IPS DF 6.9 (cell line): ENCODE measurements around the gene SERINC2.

Source experiments
- DNase-seq: peaks from one replicate; pipeline ENCODE4 v3.0.0-alpha.2; 2013; ENCODE audit warnings: low read depth, low spot score
- H3K27ac ChIP-seq: one replicate; pipeline ENCODE4 v1.5.1; 2013; ENCODE audit warnings: low read length, control low read depth
- H3K27me3 ChIP-seq: 2 replicates; pipeline ENCODE4 v1.6.1; 2013; ENCODE audit warnings: mild to moderate bottlenecking, low read length; ENCODE audit not compliant: control insufficient read depth, insufficient read depth
- H3K36me3 ChIP-seq: 2 replicates; pipeline ENCODE4 v1.6.1; 2013; ENCODE audit warnings: low read length; ENCODE audit not compliant: control insufficient read depth, insufficient read depth
- H3K4me1 ChIP-seq: 2 replicates; pipeline ENCODE4 v1.6.1; 2013; ENCODE audit warnings: low read length; ENCODE audit not compliant: control insufficient read depth, insufficient read depth
- H3K4me3 ChIP-seq: 2 replicates; pipeline ENCODE4 v1.5.1; 2013; ENCODE audit warnings: mild to moderate bottlenecking, low read length
- H3K9me3 ChIP-seq: 2 replicates; pipeline ENCODE4 v1.6.1; 2013; ENCODE audit warnings: low read length, inconsistent platforms; ENCODE audit not compliant: control insufficient read depth, insufficient read depth
- WGBS: extraction: QIAGEN DNeasy Blood & Tissue Kit; methylation state at CpG from one replicate; pipeline ENCODE4 v1.1.7; 2013; ENCODE audit warnings: mixed read lengths, missing lambda C conversion rate; ENCODE audit not compliant: insufficient read length, insufficient coverage; 5-methylcytosine and 5-hydroxymethylcytosine counted together

The SERINC2 gene

DNA sequence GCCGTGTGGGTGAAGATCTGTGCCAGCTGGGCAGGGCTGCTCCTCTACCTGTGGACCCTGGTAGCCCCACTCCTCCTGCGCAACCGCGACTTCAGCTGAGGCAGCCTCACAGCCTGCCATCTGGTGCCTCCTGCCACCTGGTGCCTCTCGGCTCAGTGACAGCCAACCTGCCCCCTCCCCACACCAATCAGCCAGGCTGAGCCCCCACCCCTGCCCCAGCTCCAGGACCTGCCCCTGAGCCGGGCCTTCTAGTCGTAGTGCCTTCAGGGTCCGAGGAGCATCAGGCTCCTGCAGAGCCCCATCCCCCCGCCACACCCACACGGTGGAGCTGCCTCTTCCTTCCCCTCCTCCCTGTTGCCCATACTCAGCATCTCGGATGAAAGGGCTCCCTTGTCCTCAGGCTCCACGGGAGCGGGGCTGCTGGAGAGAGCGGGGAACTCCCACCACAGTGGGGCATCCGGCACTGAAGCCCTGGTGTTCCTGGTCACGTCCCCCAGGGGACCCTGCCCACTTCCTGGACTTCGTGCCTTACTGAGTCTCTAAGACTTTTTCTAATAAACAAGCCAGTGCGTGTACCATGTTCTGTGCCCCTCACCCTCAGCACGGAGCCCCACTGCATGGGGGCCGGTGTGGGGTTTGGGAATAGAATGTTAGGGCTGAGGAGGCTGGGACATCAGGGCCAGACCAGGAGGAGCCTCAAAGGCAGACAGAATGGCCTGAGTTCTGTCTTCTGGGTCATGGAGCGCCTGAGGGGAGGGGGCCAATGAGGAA, 21.3 kb downstream of the SERINC2 start:
- Histone ChIP-seq H3K27ac (no peak overlapping the region), H3K4me1 (no peaks in the 10 kb centered on the region), H3K9me3 (no peaks in the 10 kb centered on the region), H3K36me3 (peaks cover 4% of the 10 kb centered on the region; the same call in 1 of the 2 replicates), H3K27me3 (no peaks in the 10 kb centered on the region), H3K4me3 (no peak overlapping the region)
- no peak for DNase-seq
- no CpG with 5 or more reads among the region's 21 CpGs for WGBS

DNA sequence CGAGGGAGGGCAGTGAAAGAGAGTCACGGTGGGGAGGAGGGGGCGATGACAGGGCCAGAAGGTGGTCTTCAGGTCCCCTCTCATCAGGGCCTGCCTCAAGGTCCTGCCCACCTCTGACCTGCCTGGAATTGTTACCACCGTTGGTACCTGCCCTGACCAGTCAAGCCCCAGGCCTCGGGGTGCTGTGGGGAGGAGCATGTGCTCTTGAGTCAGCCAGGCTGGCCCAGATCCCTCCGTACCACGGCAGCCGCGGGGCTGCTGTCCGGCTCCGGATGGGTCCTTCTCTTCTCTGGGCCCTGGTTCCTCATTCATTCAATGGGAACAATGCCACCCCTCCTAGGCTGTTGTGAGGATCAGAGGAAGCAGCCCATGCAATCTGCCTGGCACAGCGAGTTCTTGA, 22.0 kb downstream of the SERINC2 start:
- Histone ChIP-seq H3K27ac (no peak overlapping the region), H3K4me1 (no peaks in the 10 kb centered on the region)

GRCh38 chr1:31435471-31436409, 22.7 kb downstream of the SERINC2 start:
- H3K27me3 ChIP-seq: no peaks in the 10 kb centered on the region
- no CpG with 5 or more reads among the region's 13 CpGs for WGBS
- no peak overlapping the region for H3K27ac ChIP-seq
- no peaks in the 10 kb centered on the region for H3K4me1 ChIP-seq
- H3K36me3 ChIP-seq: no peaks in the 10 kb centered on the region
- no peak for DNase-seq
- no peak overlapping the region for H3K4me3 ChIP-seq
- H3K9me3 ChIP-seq: no peaks in the 10 kb centered on the region

More for the DNA sequence above, 22.0 kb downstream of the SERINC2 start:
- Histone ChIP-seq H3K36me3 (no peaks in the 10 kb centered on the region), H3K4me3 (no peak overlapping the region), H3K27me3 (no peaks in the 10 kb centered on the region), H3K9me3 (no peaks in the 10 kb centered on the region)
- no peak for DNase-seq
- WGBS: no CpG with 5 or more reads among the region's 12 CpGs

DNA sequence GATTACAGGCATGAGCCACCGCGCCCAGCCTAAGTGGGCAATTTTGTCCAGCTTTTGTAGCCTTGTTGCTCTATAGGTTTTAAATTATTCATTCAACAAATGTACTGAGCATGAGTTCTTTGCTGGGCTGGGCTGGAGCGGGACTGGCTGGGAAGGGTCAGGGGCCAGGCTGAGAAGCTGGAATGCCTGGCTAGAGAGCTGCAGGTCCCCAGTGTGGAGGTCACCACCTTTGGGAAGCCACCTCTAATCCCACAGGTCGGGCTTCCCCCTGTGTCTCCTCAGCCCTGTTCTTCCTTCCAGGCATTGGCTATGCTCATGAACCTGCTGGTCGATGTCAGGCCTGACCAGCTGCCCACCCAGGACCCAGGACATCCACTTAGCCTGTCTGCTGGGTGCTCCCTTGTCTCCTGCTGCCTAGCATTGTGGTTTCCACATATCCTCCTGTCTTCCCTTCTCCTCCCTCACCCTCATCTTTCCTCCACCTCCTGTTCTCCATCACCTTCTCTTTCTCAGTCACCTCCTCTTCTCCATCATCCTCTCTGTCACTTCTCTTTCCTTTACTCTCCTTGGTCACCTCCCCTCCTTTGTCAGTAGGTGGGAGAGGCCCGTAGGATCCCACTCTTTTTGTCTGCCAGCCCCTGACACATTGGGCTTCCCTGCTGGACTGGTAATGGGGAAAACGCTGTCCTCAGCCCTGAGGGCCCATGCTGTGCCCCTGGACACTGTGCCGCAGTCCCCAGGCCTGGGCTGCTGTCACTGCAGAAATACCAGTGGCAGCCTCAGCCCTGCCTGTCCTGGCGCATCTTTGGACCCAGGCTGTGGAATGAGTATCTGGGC, 23.8 kb downstream of the SERINC2 start:
- no CpG with 5 or more reads among the region's 9 CpGs for WGBS
- H3K9me3 ChIP-seq: no peaks in the 10 kb centered on the region
- no peak overlapping the region for H3K4me3 ChIP-seq
- H3K4me1 ChIP-seq: no peaks in the 10 kb centered on the region
- no peak for DNase-seq
- no peaks in the 10 kb centered on the region for H3K27me3 ChIP-seq
- H3K27ac ChIP-seq: no peak overlapping the region
- no peaks in the 10 kb centered on the region for H3K36me3 ChIP-seq

DNA sequence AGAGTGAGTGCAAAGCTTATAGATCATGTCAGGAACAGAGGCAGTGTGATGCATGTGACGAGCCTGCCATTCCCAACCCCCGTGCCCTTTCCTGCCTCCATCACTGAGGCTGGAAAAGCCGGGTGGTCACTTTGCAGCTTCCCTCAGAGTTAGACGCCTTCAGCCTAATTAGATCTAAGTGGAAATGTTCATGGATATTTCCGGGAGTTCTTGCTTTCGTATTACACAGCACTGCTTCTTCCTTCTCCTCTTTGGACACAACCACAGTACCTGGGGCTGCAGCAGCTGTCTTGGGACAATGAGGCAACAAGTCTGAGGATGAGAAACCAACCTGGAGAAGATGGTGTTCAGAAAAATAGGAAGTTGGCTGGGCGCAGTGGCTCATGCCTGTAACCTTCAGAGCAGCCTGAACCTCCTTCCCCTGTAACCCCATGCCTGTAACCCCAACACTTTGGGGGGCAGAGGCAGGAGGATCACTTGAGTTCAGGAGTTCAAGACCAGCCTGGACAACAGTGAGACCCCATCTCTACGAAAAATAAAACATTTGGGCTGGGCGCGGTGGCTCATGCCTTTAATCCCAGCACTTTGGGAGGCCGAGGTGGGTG, 24.5 kb downstream of the SERINC2 start:
- no peaks in the 10 kb centered on the region for H3K4me1 ChIP-seq
- DNase-seq: no peak
- WGBS: no CpG with 5 or more reads among the region's 11 CpGs
- no peaks in the 10 kb centered on the region for H3K27me3 ChIP-seq
- no peaks in the 10 kb centered on the region for H3K36me3 ChIP-seq
- no peaks in the 10 kb centered on the region for H3K9me3 ChIP-seq
- no peak overlapping the region for H3K4me3 ChIP-seq
- H3K27ac ChIP-seq: no peak overlapping the region

DNA sequence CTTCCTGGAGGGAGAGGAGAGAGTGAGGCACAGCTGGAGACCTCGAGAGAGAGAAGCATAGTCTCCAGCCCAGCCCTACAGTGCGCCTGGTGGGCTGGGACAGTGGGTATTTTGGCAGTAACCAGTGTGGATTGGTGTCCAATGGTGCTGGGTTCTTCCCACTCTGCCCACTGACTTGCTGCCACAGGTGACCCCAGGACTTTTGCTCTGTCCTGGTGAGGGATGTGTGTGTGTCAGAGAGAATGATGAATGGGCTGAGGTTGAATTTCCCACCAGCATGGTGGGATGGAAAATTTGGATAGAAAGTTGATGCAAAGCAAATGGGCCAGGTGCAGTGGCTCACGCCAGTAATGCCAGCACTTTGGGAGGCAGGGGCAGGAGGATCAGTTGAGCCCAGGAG, 26.3 kb downstream of the SERINC2 start:
- WGBS: no CpG with 5 or more reads among the region's 3 CpGs
- H3K4me1 ChIP-seq: no peaks in the 10 kb centered on the region
- H3K4me3 ChIP-seq: no peak overlapping the region
- no peaks in the 10 kb centered on the region for H3K9me3 ChIP-seq
- no peak for DNase-seq
- no peak overlapping the region for H3K27ac ChIP-seq
- no peaks in the 10 kb centered on the region for H3K36me3 ChIP-seq
- H3K27me3 ChIP-seq: no peaks in the 10 kb centered on the region

- Histone ChIP-seq H3K9me3 (no peaks in the 10 kb centered on the region), H3K27ac (no peak overlapping the region), H3K27me3 (no peaks in the 10 kb centered on the region), H3K36me3 (no peaks in the 10 kb centered on the region), H3K4me3 (no peak overlapping the region), H3K4me1 (no peaks in the 10 kb centered on the region)
- no CpG with 5 or more reads among the region's 3 CpGs for WGBS
- DNase-seq: no peak
Measured at GRCh38 chr1:31441073-31441472, 28.1 kb downstream of the SERINC2 start.

- Histone ChIP-seq H3K9me3 (no peaks in the 10 kb centered on the region), H3K36me3 (no peaks in the 10 kb centered on the region), H3K4me1 (no peaks in the 10 kb centered on the region), H3K4me3 (no peak overlapping the region), H3K27ac (no peak overlapping the region), H3K27me3 (no peaks in the 10 kb centered on the region)
- no CpG with 5 or more reads among the region's 4 CpGs for WGBS
- no peak for DNase-seq
Measured at GRCh38 chr1:31441558-31441957, 28.5 kb downstream of the SERINC2 start.

DNA sequence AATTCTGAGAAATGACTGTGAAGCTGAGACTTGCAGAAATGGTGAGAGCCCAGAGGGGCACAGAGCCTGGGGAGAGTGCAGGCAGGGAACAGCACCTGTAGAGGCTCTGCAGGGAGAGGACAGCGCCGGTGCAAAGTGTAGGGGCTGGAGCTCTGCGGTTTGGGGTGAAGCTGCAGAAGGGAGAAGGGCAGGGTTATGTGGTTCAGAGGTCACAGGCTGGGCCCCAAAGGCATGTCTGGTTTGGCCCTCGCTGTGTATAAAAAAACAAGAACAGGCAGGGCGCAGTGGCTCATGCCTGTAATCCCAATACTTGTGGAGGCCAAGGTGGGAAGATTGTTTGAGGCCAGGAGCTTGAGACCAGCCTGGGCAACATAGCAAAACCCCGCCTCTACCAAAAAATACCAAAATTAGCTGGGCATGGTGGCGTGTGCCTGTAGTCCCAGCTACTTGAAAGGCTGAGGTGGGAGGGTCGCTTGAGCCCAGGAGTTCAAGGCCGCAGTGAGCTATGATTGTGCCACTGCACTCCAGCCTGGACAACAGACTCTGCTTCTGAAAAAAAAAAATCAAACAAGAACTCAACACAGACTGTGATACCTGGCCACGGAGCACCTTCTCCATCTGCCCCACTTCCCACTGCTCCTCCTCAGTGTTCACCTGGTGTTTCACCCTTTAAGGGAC, 29.1 kb downstream of the SERINC2 start:
- Histone ChIP-seq H3K27ac (no peak overlapping the region), H3K9me3 (no peaks in the 10 kb centered on the region), H3K36me3 (no peaks in the 10 kb centered on the region), H3K27me3 (peaks cover 2% of the 10 kb centered on the region; the same call in 1 of the 2 replicates), H3K4me3 (no peak overlapping the region), H3K4me1 (no peaks in the 10 kb centered on the region)
- DNase-seq: no peak
- no CpG with 5 or more reads among the region's 10 CpGs for whole genome bisulfite sequencing
